PC-9 (cell line): Measurements from ENCODE around the gene FAM43A.

Experiments used
- EZH2 ChIP-seq: fragments of 200-600 bp; sonication (generic); IDR thresholded peaks from 2 replicates; pipeline ENCODE4 v1.8.0; 2017; ENCODE audit warnings: antibody characterized with exemption, low read depth
- TF ChIP-seq, protein P1 (sequence below): fragments of 200-600 bp; sonication (generic); conservative IDR thresholded peaks from 2 replicates; pipeline ENCODE4 v1.6.1; 2017; ENCODE audit warnings: mixed run types, antibody characterized with exemption, mild to moderate bottlenecking, moderate library complexity

DNA sequence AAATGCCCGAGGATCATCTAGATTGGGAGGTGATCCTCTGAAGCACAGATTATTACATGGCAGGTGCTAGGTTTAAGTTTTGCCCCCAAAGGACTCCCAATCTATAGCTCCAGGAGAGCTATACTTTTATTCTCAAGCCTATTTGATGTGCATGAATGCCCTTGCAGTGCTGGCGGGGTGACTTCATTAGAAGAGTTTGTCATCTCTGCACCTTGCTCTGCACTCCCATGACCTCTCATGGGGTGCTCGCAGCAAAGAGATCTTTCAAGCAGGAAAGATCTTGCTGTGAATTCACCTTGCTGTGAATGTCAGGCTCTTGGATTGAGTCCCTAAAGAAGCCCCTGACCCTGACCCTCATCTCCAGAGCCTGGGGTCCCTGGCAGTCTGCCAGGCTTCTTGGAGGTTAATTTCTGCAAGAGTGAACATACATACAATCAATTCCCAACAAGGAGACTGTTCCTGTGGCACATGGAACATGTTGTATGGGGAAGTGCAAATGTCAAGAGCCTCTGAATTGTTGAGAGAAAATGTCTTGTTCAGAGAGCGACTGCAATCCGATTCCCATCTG, 45.9 kb downstream of the FAM43A start:
- TF ChIP-seq EZH2, result no peak
- TF ChIP-seq, protein P1, sequence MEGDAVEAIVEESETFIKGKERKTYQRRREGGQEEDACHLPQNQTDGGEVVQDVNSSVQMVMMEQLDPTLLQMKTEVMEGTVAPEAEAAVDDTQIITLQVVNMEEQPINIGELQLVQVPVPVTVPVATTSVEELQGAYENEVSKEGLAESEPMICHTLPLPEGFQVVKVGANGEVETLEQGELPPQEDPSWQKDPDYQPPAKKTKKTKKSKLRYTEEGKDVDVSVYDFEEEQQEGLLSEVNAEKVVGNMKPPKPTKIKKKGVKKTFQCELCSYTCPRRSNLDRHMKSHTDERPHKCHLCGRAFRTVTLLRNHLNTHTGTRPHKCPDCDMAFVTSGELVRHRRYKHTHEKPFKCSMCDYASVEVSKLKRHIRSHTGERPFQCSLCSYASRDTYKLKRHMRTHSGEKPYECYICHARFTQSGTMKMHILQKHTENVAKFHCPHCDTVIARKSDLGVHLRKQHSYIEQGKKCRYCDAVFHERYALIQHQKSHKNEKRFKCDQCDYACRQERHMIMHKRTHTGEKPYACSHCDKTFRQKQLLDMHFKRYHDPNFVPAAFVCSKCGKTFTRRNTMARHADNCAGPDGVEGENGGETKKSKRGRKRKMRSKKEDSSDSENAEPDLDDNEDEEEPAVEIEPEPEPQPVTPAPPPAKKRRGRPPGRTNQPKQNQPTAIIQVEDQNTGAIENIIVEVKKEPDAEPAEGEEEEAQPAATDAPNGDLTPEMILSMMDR, result no peak
